VCaP (cell line): ENCODE data around the gene FITM2.

ENCODE experiments used
- H3K27ac ChIP-seq: fragments of 450-650 bp; 2 replicates; pipeline ENCODE4 v1.5.1; 2017
- TF ChIP-seq, protein P1 (sequence below): fragments of 450-650 bp; conservative IDR thresholded peaks from 2 replicates; pipeline ENCODE4 v1.5.1; 2017; ENCODE audit warnings: mild to moderate bottlenecking, moderate library complexity

The FITM2 gene

GRCh38 chr20:44280387-44280786, 30.6 kb downstream of the FITM2 start:
- TF ChIP-seq, protein P1, sequence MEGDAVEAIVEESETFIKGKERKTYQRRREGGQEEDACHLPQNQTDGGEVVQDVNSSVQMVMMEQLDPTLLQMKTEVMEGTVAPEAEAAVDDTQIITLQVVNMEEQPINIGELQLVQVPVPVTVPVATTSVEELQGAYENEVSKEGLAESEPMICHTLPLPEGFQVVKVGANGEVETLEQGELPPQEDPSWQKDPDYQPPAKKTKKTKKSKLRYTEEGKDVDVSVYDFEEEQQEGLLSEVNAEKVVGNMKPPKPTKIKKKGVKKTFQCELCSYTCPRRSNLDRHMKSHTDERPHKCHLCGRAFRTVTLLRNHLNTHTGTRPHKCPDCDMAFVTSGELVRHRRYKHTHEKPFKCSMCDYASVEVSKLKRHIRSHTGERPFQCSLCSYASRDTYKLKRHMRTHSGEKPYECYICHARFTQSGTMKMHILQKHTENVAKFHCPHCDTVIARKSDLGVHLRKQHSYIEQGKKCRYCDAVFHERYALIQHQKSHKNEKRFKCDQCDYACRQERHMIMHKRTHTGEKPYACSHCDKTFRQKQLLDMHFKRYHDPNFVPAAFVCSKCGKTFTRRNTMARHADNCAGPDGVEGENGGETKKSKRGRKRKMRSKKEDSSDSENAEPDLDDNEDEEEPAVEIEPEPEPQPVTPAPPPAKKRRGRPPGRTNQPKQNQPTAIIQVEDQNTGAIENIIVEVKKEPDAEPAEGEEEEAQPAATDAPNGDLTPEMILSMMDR = no peak
- H3K27ac ChIP-seq = no peak overlapping the region

GRCh38 chr20:44279228-44279627, 31.8 kb downstream of the FITM2 start:
- TF ChIP-seq, protein P1 = no peak
- no peak overlapping the region for H3K27ac ChIP-seq

GRCh38 chr20:44274303-44275017, 36.5 kb downstream of the FITM2 start:
- no peak overlapping the region for H3K27ac ChIP-seq
- TF ChIP-seq, protein P1 = no peak

GRCh38 chr20:44273231-44274215, 37.5 kb downstream of the FITM2 start:
- no peak overlapping the region for H3K27ac ChIP-seq
- TF ChIP-seq, protein P1 = no peak

DNA sequence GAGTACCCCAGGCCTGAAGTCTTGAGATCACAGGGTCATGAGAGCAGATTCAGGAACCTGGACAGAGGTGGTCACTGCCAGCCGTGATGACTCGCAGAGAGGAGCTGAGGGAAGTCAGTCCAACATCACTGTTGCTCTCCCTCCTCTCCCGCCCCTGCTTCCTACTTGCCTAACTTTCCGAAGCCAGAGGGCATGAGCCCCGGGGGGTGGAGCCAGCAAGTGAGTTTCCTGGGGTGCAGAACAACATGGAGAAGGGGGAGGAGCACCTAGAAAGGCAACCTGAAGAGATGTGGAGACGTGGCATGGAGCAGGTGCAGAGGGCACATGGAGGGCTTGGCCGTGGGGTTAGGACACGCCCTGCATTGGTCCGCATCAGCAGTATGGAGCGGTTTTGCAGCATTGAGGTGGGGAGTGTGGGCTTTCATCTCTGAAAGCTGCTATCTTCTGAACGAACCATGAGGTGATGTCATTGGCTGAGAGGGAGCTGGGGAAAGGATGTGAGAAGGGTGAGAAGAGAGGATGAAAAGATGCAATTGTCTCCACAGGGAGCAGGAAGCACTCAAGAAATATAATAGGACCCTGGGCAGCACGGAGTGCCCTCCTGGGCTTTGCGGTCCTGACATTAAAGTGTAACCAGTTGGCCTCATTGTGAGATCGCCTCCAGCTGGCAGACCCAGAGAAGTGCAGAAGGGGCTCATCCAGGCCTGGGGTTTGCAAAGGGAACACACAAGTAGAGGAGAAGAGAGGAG, 38.9 kb downstream of the FITM2 start:
- TF ChIP-seq, protein P1 = peak; percentile 26; the same call in 1 of the 2 replicates
- no peak overlapping the region for H3K27ac ChIP-seq

- no peak overlapping the region for H3K27ac ChIP-seq
- TF ChIP-seq, protein P1 = no peak
Measured at GRCh38 chr20:44268802-44269201, 42.2 kb downstream of the FITM2 start.

DNA sequence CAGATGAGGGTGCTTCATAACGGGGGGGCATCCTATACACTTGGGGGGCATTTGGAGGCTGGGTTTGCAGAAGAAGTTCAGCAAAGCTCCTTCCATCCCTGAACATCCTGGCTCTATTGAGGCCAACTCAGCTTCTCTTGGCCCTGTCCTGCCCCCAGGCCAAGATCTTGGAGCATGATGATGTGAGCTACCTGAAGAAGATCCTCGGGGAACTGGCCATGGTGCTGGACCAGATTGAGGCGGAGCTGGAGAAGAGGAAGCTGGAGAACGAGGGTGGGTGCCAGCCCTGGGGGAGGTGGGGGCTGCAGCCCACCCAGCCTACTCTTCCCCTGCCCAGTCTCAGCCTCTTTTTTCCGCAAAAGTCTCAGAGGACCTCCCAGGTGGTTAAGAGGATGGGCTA, 46.7 kb downstream of the FITM2 start:
- H3K27ac ChIP-seq = no peak overlapping the region
- TF ChIP-seq, protein P1 = no peak
